ENCODE measurements around the gene ACAD9. TPM values are rescaled to one million over a fixed set of nuclear protein-coding genes. Genes with fewer than 3 reads are reported as not detected.

Gene ACAD9
- total and polyA plus RNA-seq, 10 of the 15 experiments (the other 5 are each of a cell fraction or from before 2014, with no cell fraction given): 12.7 to 63.1 (median 43.7) TPM

DNA sequence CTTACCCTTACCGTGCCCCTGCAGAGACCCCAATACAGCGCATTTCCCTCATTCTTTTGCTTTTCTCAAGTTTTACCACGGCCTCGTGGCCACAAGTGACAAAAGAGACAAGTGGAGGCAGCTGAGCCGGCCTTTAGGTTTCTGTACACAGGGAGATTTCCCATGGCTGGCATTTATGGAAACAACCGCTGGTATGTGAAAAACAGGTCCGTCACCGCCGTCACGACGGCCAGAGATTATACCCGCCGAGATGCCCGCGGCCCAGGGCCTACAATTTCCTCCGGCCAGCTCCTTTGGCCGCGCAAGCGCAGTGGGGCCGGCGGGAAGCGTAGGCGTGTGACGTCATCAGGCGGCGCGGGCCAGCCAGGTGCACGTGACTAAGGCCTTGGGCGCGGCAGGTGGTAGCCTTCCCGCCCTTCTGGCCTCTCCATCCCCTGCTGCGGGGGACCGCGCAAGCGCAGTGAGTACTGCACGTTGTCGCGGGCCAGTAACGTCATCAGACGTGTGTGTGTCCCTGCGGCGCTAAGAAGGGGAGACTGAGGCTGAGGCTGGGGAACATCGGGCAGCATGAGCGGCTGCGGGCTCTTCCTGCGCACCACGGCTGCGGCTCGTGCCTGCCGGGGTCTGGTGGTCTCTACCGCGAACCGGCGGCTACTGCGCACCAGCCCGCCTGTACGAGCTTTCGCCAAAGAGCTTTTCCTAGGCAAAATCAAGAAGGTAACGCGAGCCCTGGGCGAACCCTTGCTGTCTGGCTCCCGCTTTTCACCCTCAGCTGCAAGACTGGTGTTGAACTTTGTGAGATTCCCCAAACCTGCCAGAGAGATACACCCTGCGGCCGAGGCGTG lies at the start of gene ACAD9 (continued):
- no peak for TF ChIP-seq ZNF622 (IDR thresholded peaks at IDR 0.05)
- TF ChIP-seq, protein P1, sequence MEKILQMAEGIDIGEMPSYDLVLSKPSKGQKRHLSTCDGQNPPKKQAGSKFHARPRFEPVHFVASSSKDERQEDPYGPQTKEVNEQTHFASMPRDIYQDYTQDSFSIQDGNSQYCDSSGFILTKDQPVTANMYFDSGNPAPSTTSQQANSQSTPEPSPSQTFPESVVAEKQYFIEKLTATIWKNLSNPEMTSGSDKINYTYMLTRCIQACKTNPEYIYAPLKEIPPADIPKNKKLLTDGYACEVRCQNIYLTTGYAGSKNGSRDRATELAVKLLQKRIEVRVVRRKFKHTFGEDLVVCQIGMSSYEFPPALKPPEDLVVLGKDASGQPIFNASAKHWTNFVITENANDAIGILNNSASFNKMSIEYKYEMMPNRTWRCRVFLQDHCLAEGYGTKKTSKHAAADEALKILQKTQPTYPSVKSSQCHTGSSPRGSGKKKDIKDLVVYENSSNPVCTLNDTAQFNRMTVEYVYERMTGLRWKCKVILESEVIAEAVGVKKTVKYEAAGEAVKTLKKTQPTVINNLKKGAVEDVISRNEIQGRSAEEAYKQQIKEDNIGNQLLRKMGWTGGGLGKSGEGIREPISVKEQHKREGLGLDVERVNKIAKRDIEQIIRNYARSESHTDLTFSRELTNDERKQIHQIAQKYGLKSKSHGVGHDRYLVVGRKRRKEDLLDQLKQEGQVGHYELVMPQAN (conservative IDR thresholded peaks at IDR 0.05): peak; percentile 52; the same call in 1 of the 2 replicates
- no peak; a peak in 1 of 4 replicates for TF ChIP-seq IKZF2 (IDR thresholded peaks at IDR 0.05)
- TF ChIP-seq BCLAF1 (IDR thresholded peaks at IDR 0.05): no peak
- peak; percentile 34 for TF ChIP-seq SMAD1 (IDR thresholded peaks at IDR 0.05; ENCODE audit: low read depth, partially characterized antibody)
- TF ChIP-seq YBX1 (IDR thresholded peaks at IDR 0.05): no peak
- peak; percentile 83; the same call in 1 of the 2 replicates for TF ChIP-seq ASH2L (IDR thresholded peaks at IDR 0.05; ENCODE audit: borderline replicate concordance, low read depth)
- TF ChIP-seq MEF2A (IDR thresholded peaks at IDR 0.05; ENCODE audit: insufficient read depth, low read depth, low read length): no peak
- TF ChIP-seq HDAC2 (IDR thresholded peaks at IDR 0.05): no peak
- TF ChIP-seq CREB1 (IDR thresholded peaks at IDR 0.05; ENCODE audit: low read depth): peak; percentile 99
- peak; percentile 85 for TF ChIP-seq SMAD5 (IDR thresholded peaks at IDR 0.05; ENCODE audit: low read depth)
- TF ChIP-seq ATF7 (IDR thresholded peaks at IDR 0.05; ENCODE audit: low read depth): peak; percentile 99
- TF ChIP-seq ZNF687 (IDR thresholded peaks at IDR 0.05): peak; percentile 81
- TF ChIP-seq IKZF1 (conservative IDR thresholded peaks at IDR 0.05): peak; percentile 92
- peak; percentile 100 for TF ChIP-seq CREM (IDR thresholded peaks at IDR 0.05; ENCODE audit: low read depth)
- no peak for TF ChIP-seq MTA2 (IDR thresholded peaks at IDR 0.05; ENCODE audit: low read depth)
- peak; percentile 49; the same call in 1 of the 2 replicates for TF ChIP-seq PAX5 (IDR thresholded peaks at IDR 0.05; ENCODE audit: borderline replicate concordance, low read depth, low read length)
- TF ChIP-seq RELA (IDR thresholded peaks at IDR 0.05; ENCODE audit: borderline replicate concordance, partially characterized antibody): peak; percentile 92
- peak; percentile 58; the same call in 1 of the 2 replicates for TF ChIP-seq BRCA1 (IDR thresholded peaks at IDR 0.05; ENCODE audit: low read depth, low read length)
- TF ChIP-seq NFYB (IDR thresholded peaks at IDR 0.05; ENCODE audit: insufficient read depth, low read depth, low read length): peak; percentile 49; the same call in 1 of the 2 replicates
- peak; percentile 83 for TF ChIP-seq MYC (IDR thresholded peaks at IDR 0.05; ENCODE audit: insufficient read depth, insufficient read length, insufficient replicate concordance, low read length, severe bottlenecking)
- peak; percentile 28 to 99 for TF ChIP-seq EGR1 (IDR thresholded peaks at IDR 0.05; ENCODE audit: borderline replicate concordance in 1 of 2, low read depth in 2 of 2, low read length in 2 of 2)

All from GM12878 (cell line).